Forelimb muscle (tissue), 1 donor: ENCODE measurements around the gene TBC1D9B. TPM values are rescaled to one million over a fixed set of nuclear protein-coding genes. Genes with fewer than 3 reads are reported as not detected.
"Not testable (repeated sequence)": the region's sequence is repeated elsewhere in the genome, so short reads cannot be mapped to it uniquely, and the experiment has no call there.

Experiments
- DNase-seq: peaks from one replicate; pipeline ENCODE4 v3.0.0-alpha.2; 2013; ENCODE audit warnings: low read depth
- polyA plus RNA-seq: library from polyadenylated mRNA; unstranded; fragments of 120-200 nt; gene quantifications from one replicate; pipeline ENCODE4 v1.2.1, GENCODE V29; 2013; ENCODE audit not compliant: insufficient read length

Gene TBC1D9B
- polyA plus RNA-seq, 1 donor = 54.8 TPM

DNA sequence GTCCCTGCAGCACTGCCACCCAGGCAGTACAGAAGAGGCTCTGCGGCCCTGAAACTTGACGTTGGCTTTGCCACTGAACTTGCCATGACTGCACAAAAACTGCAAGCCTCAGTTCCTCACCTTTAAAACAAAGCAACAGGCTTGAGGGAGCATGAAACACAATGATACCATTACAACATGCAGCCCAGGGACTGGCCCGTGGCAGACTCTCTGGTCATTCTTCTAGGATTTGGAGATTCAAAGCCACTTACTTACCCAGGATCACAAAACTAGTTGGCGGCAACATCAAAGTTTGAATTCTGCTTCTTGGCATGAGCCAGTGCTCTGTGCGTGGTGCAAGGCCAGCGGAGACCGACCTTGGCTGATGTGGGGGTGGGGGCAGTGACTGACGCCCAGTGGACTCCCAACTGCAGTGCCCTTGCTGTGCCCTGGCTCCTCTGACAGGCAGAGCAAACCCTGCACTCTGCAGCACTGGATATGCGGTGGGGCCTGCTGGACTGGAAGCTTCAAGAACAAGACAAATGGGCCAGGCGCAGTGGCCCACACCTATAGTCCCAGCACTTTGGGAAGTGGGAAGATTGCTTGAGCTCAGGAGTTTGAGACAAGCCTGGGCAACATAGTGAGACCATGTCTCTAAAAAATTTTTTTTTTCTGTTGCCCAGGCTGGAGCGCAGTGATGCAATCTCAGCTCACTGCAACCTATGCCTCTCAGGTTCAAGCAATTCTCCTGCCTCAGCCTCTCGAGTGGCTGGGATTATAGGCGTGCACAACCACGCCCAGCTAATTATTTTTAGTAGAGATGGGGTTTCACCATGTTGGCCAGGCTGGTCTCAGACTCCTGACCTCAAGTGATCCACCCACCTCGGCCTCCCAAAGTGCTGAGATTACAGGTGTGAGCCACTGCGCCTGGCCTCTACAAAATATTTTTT, 68.1 kb downstream of the TBC1D9B start:
- no peak for DNase-seq

DNA sequence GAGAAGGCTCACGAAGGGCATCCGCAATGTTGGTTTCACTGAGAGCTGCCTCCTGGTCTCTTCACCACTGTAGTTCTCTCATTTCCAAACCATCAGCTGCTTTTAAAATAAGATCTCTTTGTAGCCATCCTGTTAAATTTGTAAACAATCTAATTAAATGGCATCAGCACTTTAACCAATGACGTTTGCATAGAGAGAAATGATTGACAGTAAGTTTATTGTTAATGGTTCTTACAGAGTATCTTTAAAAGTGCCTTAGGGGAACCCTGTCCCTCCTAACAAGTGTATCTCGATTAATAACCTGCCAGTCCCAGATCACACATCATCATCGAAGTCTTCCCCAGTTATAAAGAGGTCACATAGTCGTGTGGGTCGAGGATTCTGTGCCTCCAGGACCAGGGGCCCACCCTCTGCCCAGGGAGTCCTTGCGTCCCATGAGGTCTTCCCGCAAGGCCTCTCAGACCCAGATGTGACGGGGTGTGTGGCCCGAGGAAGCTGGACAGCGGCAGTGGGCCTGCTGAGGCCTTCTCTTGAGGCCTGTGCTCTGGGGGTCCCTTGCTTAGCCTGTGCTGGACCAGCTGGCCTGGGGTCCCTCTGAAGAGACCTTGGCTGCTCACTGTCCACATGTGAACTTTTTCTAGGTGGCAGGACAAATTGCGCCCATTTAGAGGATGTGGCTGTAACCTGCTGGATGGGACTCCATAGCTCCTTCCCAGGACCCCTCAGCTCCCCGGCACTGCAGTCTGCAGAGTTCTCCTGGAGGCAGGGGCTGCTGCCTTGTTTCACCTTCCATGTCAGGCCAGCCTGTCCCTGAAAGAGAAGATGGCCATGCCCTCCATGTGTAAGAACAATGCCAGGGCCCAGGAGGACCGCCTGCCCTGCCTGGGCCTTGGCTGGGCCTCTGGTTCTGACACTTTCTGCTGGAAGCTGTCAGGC, 70.4 kb downstream of the TBC1D9B start:
- DNase-seq = no peak

DNA sequence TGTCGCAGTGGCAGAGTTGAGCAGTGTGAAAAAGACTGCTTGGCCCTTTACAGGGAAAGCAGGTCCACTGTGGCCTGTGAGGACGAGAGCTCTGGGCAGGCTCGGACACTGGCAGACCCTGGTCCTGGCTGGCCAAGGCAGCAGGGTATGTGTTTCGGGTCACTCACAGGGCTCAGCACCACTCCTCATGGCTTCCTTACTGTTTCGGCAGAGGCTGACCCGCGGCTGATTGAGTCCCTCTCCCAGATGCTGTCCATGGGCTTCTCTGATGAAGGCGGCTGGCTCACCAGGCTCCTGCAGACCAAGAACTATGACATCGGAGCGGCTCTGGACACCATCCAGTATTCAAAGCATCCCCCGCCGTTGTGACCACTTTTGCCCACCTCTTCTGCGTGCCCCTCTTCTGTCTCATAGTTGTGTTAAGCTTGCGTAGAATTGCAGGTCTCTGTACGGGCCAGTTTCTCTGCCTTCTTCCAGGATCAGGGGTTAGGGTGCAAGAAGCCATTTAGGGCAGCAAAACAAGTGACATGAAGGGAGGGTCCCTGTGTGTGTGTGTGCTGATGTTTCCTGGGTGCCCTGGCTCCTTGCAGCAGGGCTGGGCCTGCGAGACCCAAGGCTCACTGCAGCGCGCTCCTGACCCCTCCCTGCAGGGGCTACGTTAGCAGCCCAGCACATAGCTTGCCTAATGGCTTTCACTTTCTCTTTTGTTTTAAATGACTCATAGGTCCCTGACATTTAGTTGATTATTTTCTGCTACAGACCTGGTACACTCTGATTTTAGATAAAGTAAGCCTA, 71.3 kb downstream of the TBC1D9B start:
- no peak for DNase-seq

DNA sequence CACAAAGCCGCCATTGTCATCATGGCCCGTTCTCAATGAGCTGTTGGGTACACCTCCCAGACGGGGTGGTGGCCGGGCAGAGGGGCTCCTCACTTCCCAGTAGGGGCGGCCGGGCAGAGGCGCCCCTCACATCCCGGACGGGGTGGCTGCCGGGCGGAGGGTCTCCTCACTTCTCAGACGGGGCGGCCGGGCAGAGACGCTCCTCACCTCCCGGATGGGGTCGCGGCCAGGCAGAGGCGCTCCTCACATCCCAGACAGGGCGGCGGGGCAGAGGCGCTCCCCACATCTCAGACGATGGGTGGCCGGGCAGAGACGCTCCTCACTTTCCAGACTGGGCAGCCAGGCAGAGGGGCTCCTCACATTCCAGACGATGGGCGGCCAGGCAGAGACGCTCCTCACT, 72.8 kb downstream of the TBC1D9B start:
- not testable (repeated sequence) for DNase-seq

DNA sequence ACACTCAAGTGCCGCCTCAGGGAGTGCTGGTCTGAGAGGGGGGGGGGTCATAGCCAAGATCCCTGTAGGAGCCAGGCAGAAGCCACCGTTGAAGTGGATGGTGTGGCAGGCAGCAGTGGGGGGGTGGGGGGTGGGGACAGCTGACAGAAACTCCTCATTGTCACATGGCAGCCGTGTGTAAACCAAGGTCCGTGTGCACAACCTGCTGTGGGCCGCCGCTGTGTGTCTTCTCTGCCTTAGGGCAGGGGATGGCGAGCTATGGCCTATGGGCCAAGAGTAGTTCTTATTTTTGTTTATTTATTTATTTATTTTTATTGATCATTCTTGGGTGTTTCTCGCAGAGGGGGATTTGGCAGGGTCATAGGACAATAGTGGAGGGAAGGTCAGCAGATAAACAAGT, 73.6 kb downstream of the TBC1D9B start:
- DNase-seq = no peak

DNA sequence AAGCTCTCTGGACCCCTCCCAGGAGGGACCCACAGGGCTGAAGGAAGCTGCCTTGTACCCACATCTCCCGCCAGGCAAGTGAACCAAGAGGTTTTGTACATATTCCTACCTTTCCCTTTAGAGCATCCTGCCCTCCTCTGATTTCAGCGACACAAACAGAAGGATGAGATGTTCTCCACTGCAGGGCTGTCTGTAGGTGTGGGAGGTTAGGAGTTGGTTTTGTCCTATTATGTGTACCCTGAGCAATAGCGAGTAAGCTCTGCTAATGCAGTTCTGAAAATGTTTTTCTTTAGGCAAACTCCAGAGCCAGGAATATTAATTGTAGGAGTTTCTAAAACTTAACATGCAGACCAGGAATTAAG, 74.0 kb downstream of the TBC1D9B start:
- DNase-seq = no peak

DNA sequence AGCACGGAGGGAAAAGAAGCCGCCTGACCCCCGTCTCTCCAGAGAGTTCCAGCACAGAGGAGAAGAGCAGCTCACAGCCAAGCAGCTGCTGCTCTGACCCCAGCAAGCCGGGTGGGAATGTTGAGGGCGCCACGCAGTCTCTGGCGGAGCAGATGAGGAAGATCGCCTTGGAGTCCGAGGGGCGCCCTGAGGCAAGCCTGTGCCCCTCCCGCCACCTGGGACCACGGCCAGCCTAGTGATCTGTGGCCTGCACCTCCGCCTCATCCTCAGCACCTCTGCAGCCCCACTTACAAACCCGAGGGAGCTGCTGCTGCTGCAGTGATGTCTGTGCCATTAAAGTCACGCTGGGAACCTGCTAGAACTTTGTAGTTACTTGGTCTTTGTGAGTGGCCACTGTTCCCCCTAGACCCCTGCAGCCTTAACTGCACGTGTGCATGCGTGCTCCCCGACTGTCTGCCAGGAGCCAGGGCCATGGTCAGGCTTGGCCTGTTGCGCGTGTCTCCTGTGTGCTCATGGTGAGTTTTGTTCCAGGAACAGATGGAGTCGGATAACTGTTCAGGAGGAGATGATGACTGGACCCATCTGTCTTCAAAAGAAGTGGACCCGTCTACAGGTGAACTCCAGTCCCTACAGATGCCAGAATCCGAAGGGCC, 74.5 kb downstream of the TBC1D9B start:
- DNase-seq = no peak

DNA sequence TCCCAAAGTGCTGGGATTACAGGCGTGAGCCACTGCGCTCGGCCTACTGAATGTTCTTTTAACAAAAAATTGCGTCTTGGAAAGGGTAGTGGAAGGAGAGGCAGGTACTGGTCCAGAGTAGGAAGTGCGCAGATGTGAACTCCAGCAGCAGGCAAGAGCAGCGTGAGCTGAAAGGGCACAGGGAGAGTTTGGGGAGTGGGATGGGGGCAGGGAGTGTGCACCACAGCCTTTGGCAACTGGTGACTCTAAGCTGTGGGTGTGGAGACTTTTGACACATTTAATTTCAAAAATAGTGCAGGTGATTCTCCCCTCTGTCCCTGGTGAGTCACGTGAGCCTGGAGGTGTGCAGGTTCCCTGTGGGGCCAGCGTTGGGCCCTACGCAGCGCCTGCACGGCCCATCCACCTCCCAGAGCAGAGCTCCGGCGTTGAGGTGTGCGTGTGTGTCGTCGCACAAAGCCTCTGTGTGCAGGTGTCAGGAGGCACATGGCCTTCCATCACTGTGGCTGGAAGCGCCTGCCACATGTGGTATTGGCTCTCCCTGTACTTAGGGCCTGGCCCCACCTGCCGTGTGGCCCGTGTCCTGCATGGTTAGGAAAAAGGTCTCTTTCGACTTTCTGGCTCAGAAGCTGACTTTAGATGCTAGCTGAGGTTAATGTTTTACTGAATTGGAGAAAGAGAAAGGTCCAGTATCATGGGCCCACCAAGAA, 75.5 kb downstream of the TBC1D9B start:
- DNase-seq = no peak

DNA sequence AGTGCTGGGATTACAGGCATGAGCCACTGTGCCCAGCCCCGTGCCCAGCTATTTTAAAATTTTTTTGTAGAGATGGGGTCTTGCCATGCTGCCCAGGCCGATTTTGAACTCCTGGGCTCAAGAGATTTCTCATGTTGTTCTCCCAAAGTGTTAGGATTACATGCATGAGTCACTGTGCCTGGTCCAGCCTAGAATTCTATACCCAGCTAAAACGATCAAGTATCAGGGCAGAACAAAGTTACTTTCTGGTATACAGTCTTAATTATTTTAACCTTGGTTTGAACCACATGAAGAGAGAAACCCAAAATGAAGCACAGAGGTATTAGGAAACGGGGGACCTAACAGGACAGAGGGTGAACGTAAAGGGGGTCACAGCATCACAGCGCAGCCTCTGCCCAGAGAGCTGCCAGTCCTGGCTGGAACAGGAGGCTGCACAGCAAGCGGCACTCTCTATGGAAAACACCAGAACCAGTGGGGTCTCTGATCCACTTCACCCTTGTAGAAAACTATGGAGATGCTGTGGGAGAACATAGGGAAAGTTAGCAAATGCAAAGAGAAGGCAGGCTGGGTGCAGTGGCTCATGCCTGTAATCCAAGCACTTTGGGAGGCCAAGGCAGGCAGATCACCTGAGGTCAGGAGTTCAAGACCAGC, 76.8 kb downstream of the TBC1D9B start:
- DNase-seq = no peak

DNA sequence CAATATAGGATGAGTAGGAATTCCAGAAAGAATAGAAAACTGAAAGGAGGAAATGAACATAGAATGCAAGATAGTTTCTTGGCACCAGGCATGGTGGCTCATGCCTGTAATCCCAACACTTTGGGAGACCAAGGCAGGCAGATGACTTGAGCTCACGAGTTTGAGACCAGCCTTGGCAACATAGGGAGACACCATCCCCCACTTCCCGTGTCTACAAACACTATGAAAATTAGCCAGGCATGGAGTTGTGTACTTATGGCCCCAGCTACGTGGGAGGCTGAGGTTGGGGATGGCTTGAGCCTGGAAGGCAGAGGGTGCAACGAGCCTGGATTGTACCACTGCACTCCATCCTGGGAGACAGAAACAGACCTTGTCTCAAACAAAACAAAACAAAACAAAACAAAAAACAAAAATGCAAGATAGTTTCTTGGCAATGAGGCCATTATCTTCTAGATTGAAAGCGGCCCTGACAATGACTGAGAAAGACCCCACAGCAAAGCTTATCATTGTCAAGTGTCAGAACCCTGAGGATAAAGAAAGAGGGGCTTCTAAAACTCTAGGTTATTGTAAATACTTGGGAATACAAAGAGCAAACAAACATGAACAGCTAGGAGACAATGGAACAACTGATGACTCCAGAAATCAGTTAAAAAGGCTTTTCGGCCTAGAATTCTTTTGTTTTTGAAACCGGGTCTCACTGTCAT, 77.8 kb downstream of the TBC1D9B start:
- DNase-seq = no peak

DNA sequence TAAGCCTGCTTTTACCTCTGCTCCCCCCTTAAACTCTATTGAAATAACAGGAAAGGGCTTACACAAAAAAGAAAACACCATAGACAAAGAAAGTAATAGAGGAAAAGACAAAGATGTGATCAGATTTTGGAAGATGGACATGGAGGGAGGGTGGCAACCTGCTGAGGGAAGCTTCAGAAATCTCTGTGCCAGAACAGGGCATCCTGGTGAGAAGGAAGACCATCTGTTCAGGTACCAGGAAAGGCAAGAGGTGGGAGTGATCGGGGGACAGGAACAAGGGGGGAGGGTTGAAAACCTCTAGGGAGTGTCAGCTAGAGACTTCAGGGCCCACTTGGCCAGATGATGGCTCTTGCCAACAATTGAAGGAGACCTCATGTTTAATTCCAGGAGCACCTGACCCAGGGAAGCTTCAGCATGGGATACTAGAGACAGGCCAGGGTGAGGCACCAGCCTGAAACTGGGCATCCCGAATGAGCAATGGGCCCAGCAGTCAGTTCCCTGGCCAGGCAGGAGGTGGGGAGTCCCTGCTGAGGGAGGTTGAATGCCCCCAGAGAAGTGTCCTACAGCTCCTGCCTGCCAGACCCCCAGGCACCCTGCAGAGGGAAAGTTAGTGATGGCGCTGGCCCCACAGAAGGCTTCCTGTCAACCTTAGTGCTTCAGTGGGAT, 78.8 kb downstream of the TBC1D9B start:
- DNase-seq = no peak

DNA sequence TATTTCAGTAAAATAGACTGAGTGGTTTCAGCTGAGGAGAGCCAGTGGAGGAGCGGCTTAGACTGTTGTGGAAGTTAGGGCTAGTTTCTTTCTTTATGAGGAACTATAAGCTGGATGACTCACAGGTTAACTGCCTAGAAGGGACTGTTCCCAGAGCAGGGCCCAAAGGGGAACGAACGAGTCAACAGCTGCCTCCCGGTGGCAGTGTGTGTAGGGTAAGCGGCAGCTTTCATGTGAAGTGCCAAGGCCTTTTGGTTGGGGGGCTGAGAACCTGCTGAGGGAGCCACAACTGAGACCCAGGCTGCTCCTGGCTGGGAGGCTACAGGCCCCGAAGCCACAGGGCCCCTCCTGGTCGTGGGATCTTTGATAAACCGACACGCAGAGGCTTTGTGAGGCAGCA, 80.0 kb downstream of the TBC1D9B start:
- no peak for DNase-seq

DNA sequence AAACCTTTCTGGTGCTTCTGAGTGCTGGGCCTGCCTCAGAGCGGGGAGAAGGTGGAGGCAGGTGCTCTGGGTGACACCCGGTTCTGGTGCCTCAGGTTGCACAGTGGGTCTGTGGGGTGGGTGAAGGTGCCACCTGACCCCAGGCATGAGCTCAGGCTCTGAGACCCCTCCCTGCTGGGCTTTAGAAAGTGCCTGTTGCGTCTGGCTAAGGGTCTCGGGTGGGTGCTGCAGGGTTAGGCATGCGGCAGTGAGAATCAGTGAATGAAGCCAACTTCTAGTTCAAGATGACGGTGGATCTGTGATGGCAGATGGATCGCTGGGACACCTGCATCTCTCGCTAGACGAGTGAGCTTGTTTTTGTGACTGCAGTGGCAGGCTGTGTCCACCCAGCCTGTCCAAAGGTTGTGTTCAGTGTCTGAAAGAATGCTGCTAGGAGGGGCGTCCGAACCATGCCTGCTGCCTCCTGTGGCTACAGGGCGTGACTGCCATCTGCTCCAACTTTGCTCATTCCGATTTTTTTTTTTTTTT, 82.0 kb downstream of the TBC1D9B start:
- DNase-seq = no peak

DNA sequence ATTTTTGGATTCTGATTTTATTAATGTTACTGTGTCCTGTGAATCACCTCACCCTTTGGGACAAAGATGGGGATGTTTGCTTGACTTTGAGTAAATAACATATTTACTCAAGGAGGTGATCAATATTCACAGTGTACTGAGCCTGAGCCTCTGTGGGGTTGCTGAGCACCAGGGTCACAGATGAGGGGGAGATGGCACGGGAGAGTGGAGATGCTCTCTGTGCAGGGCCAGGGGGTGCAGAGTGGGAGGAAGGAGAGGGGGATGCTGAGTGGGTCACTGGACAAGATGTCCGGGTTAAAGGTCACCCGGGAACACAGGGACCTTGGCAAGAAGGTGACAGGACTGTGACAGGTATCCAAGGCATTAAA, 83.0 kb downstream of the TBC1D9B start:
- no peak for DNase-seq

DNA sequence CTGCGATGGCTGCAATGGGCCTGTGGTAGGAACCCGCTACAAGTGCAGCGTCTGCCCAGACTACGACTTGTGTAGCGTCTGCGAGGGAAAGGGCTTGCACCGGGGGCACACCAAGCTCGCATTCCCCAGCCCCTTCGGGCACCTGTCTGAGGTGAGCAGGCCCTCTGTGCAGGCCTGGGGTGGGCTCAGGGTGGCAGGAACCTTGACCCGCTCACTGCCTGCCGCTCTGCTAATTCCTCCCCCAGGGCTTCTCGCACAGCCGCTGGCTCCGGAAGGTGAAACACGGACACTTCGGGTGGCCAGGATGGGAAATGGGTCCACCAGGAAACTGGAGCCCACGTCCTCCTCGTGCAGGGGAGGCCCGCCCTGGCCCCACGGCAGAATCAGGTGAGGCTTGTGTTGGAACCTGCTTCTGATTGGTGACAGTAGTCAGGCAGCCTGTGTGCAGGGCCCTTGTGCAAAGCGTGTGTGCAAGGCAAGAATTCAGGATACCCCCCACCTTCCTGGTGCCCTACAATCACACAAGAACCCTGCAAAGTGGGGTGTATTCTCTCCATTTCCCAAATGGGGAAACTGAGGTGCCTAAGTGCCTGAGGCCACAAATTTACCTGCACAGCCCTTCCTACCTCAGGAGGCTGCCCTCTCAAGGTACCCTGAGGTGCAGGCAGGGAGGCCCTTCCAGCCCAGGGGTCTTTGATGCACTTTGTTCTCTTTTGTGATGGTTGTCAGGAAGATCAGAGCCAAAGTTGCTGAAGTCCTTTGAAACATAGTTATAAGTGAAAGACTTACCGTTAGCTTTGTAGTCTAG, 83.6 kb downstream of the TBC1D9B start:
- DNase-seq = no peak

DNA sequence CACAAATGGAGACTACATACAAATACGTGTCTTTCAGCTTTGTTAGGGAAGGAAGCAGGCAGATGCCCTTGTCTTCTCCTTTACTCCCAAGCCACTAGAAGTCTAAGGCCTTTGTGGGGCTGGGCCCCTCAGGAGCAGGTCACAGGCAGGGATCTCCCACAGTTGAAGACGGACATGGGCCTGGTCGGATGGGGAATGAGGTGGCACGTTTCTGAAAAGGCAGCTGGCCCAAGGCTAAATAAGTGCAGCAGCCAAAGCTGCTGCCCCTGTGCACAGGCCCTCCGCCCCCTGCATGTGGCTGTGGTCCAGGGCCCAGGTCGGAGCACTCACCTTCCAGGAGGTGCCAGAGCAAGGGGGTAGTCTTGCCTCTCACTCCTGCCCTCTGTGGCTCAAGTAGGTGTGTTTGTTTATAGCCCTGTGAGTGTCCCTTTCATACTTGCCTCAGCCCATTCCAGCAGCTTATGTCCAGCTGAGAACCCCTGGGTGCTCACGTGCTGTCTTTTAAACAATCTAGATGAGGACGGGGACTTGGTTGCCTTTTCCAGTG, 85.2 kb downstream of the TBC1D9B start:
- no peak for DNase-seq

DNA sequence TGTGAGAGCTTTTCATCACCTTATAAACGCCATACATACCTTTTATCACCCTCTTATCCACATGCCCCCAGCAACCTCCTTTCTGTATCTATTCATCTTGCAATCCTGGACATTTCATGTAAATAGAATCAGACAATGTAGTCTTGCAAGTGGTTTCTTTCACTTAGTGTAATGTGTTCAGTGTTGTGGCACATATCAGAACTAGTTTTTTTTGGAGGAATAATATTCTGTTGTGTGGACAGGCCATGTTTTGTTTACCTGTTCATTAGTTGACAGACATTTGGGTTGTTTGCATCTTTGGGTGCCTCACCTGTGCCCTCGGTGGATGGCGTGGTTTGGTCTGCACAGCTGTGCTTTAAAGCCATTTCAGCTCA, 85.7 kb downstream of the TBC1D9B start:
- no peak for DNase-seq
